Fibroblast of skin of right biceps (primary cell): ENCODE measurements around the gene PSMD5.
"Not testable (repeated sequence)": the region's sequence is repeated elsewhere in the genome, so short reads cannot be mapped to it uniquely, and the experiment has no call there.

ENCODE experiments used
- DNase-seq: peaks from one replicate; pipeline ENCODE4 v3.0.0-alpha.2; 2013

The PSMD5 gene

GRCh38 chr9:120854596-120855327 is 12.0 kb upstream of the PSMD5 start:
- no peak for DNase-seq

GRCh38 chr9:120853198-120853597 is 10.5 kb upstream of the PSMD5 start:
- DNase-seq = no peak

GRCh38 chr9:120852240-120853010 is 9.7 kb upstream of the PSMD5 start:
- DNase-seq = no peak

GRCh38 chr9:120851449-120851848 is 8.7 kb upstream of the PSMD5 start:
- DNase-seq = no peak

GRCh38 chr9:120850315-120850714 is 7.6 kb upstream of the PSMD5 start:
- no peak for DNase-seq

GRCh38 chr9:120846906-120847305 is 4.2 kb upstream of the PSMD5 start:
- no peak for DNase-seq

GRCh38 chr9:120846251-120846889 is 3.6 kb upstream of the PSMD5 start:
- DNase-seq = no peak

- DNase-seq = no peak
These were observed 2.5 kb upstream of the PSMD5 start for GRCh38 chr9:120845255-120845654.

GRCh38 chr9:120841930-120842684 is 615 bp downstream of the PSMD5 start:
- DNase-seq = no peak

GRCh38 chr9:120839146-120839545 is 3.6 kb downstream of the PSMD5 start:
- peak; percentile 36 for DNase-seq

- DNase-seq = no peak
These were observed 4.8 kb downstream of the PSMD5 start for GRCh38 chr9:120837921-120838320.

- DNase-seq = no peak
These were observed 9.4 kb downstream of the PSMD5 start for GRCh38 chr9:120833325-120833724.

GRCh38 chr9:120832807-120833206 is 9.9 kb downstream of the PSMD5 start:
- DNase-seq = no peak

GRCh38 chr9:120830865-120831264 is 11.9 kb downstream of the PSMD5 start:
- no peak for DNase-seq

- peak; percentile 49 for DNase-seq
These were observed 12.6 kb downstream of the PSMD5 start for GRCh38 chr9:120830151-120830550.

GRCh38 chr9:120829650-120830049 is 13.1 kb downstream of the PSMD5 start:
- no peak for DNase-seq

GRCh38 chr9:120820095-120820494 is 22.6 kb downstream of the PSMD5 start:
- no peak for DNase-seq

GRCh38 chr9:120818595-120818994 is 24.1 kb downstream of the PSMD5 start:
- no peak for DNase-seq

- DNase-seq = no peak
These were observed 27.6 kb downstream of the PSMD5 start for GRCh38 chr9:120815075-120815474.

- no peak for DNase-seq
These were observed 33.8 kb downstream of the PSMD5 start for GRCh38 chr9:120808931-120809330.

GRCh38 chr9:120807607-120808379 is 34.9 kb downstream of the PSMD5 start:
- DNase-seq = no peak

- not testable (repeated sequence) for DNase-seq
These were observed 37.8 kb downstream of the PSMD5 start for GRCh38 chr9:120804784-120805363.
